ENCODE measurements around the gene CDH12.
A peak's percentile ranks its signal among the peaks of the same experiment; 100 is the strongest.
"Not testable (repeated sequence)": the region's sequence is repeated elsewhere in the genome, so short reads cannot be mapped to it uniquely, and the experiment has no call there.

The CDH12 gene

DNA sequence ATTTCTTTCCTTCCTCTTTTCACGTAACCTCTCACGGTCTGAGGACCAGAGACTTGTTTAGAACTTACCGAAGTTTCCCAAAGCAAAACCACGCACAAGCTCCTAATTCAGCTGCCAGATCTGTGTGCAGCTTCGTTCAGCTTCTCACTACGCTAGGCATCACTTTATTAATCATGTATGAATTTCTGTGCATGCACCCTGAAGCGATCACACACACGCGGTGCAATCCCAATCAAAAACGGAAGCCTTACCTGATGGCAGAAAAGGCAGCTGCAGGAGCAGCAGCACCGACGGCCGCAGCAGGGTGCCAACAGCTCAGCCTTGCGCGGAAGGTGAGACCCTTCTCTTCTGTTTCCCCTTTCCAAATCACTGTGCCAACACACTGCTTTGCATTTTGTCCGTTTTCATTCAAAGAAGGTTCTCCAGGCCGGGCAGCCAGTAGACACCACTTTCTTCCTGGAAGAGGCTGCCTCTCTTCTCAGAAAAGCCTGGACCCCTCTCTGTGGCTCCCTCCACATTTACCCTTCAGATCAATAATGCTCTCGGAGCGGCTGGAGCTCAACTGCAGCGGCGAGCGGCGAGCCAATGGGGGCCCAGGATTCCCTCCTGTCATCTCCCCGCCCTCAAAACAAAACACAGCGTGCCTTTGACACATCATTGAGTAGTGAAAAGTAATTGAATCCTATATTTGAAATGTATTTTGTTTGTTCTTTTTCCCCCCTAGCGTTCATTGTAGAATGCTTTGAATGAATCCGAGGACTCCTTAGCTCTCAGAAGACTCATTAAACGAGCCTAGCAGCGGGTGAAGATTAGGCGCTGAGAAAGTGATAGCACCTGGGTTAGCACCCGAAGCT is at the start of gene CDH12:
CDH12 (minus strand) TSS at position 538 of the 854 bp plus-strand sequence.
- peak in 13 of 51 donors; percentile 1 to 40 (median 8) for DNase-seq

GRCh38 chr5:22901885-22902284 is 48.7 kb upstream of the CDH12 start:
- DNase-seq, result no peak

GRCh38 chr5:22900801-22901310 is 47.7 kb upstream of the CDH12 start:
- no peak for DNase-seq

- no peak for DNase-seq
These were observed 46.2 kb upstream of the CDH12 start for GRCh38 chr5:22899341-22899740.

DNA sequence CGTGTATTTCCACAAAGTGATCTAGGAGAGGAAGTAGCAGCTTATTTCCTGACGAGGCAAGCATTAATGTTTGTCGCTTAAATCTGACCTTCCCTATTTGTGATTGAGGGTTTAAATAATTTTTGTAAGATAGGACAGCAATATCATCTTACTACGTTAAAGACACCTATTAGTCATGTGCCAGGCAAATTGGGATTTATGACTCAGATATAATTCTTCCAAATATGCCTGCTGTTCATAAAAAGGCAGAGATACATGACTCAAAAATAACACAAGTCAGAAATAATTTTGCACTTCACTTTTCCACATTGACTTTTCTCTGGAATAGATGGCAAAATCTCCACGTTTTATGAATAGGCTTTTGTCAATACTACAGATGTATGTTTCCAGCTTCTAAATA is 43.0 kb upstream of the CDH12 start:
- DNase-seq, result peak in 1 of 51 donors; percentile 0

GRCh38 chr5:22892441-22892840 is 39.3 kb upstream of the CDH12 start:
- no peak for DNase-seq

DNA sequence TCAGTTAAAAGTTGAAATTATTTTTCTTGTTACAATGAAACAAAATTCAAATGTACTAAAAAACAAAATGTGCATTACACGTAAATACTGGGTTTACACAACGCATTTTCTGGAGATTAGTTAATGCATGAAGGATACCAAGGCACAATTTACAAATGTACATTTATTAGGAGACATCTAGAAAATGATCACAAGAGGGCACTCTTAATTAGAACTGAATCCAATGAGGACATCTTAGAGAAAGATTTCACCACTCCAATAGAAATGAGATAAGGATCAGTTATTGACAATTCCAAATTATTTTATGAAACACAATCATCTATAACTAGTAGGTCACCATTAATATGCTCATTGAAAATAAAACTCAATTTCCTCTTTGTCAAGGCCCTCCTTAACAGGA is 36.6 kb upstream of the CDH12 start:
- DNase-seq, result no peak

DNA sequence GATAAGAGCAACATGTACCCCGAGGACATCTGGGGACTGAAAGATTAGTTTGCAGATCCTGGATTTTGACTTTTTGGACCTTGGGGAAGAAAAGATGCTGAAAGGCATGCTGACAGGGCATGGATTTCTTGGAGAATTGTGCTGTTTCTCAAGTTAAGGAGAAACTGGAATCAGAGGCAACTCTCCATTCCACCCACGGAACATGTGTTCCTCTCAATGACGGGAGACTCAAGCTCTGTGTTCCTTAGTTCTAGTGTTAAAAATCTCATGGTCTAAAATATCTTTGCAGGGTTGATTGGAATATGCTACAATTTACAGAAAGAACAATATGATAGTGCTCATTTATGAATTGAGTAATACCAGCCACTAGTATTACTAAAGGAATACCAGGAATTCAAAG is 34.4 kb upstream of the CDH12 start:
- DNase-seq, result no peak

GRCh38 chr5:22858911-22859310 is 5.8 kb upstream of the CDH12 start:
- DNase-seq, result not testable (repeated sequence)

- no peak for DNase-seq
These were observed 2.7 kb upstream of the CDH12 start for GRCh38 chr5:22855824-22856223.

DNA sequence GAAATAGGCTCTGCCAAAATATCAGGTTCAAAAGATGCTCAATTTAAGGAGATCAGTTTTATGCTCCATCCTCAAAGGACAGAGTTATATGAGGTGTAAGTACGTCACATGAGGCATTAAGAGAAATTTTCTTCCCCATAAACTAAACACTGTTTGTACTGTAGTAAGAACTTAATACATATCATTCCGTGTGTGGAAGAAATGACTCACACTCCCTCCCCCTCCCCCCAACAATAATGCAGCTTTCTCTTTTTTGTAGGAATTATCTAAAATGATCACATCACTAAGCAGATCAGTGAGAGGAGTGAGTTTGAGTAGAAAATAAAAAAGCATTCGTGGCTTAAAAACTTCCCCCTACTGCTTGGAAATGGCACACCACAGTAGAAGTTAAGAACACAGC is 2.2 kb downstream of the CDH12 start:
- no peak for DNase-seq

- no peak for DNase-seq
These were observed 6.5 kb downstream of the CDH12 start for GRCh38 chr5:22846693-22847092.

- no peak for DNase-seq
These were observed 8.5 kb downstream of the CDH12 start for GRCh38 chr5:22844636-22845035.

GRCh38 chr5:22844155-22844554 is 9.0 kb downstream of the CDH12 start:
- DNase-seq, result no peak

DNA sequence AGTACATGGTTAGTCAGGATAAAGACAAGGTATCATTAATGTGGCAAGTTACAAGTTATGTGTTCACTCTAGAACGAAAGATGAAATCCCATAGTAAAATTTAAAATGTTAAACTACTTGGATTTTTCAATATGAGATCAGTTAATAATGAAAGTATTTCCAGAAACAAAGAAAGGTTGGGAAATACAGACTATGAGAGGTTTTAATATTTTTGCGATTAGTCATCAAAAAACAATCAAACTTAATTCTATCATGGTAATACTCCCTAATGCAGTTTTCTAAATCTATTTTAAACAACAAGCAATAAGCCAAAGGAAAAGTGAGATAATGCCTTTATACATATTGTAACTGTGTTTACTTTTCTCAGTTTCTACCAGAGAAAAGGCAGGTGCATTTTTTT is 10.6 kb downstream of the CDH12 start:
- no peak for DNase-seq

GRCh38 chr5:22837803-22838202 is 15.3 kb downstream of the CDH12 start:
- DNase-seq, result no peak

GRCh38 chr5:22835686-22836085 is 17.5 kb downstream of the CDH12 start:
- DNase-seq, result no peak

GRCh38 chr5:22793463-22793862 is 59.7 kb downstream of the CDH12 start:
- DNase-seq, result no peak

DNA sequence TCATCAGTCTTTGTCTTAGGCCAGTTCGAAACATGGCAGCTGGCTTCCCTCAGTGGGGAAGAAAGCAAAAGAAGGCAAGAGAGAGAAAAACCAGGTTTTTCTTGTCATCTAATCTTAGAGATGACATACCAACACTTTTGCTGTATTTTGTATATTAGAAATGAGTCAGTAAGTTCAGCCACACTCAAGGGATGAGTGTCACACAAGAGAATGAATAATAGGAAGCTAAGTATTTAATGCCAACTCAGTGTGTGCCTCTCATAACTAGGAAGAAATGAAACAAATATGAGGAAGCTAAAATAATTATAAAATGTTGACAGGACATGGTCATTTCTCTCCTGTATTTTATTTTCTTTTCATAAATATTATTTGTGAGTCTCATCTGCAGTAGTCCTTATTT is 65.3 kb downstream of the CDH12 start:
- DNase-seq, result no peak

- DNase-seq, result no peak
These were observed 65.7 kb downstream of the CDH12 start for GRCh38 chr5:22787398-22787797.

DNA sequence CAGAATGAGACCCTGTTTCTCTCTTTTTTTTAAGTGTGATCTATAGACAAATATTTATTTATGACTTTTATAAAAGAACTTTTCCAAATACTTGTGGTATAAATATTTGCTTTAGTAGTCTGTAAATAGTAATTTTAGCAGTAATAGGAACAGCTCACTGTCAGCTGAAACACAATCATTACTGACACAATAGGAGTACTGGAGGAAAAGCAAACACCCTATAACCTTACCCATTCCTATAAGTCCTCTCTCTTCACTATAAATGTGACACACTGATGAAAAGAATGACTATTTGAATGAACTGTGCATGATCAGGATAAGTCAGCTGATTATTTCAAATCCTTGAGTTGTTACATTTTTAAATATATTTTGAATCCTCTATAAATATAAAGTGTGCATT is 72.4 kb downstream of the CDH12 start:
- DNase-seq, result no peak

DNA sequence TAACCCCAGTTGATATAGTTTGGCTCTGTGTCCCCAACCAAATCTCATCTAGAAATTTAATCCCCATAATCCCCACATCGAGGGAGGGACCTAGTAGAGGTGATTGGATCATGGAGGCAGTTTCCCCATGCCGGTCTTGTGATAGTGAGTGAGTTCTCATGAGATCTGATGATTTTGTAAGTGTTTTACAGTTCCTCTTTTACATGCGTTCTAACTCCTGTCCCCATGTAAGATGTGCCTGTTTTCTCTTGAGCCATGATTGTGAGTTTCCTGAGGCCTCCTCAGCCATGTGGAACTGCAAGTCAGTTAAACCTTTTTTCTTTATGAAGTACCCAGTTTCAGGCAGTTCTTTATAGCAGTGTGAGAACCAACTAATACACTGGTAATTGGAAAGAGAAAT is 73.6 kb downstream of the CDH12 start:
- DNase-seq, result no peak

GRCh38 chr5:22776285-22776684 is 76.9 kb downstream of the CDH12 start:
- no peak for DNase-seq

Data from hypothalamus (tissue), 51 donors.